ENCODE measurements around the gene PTGDR2. TPM values are rescaled to one million over a fixed set of nuclear protein-coding genes. Genes with fewer than 3 reads are reported as not detected.

The PTGDR2 gene
- total RNA-seq, 1 experiment from 2014 or later, result 0.07 TPM

DNA sequence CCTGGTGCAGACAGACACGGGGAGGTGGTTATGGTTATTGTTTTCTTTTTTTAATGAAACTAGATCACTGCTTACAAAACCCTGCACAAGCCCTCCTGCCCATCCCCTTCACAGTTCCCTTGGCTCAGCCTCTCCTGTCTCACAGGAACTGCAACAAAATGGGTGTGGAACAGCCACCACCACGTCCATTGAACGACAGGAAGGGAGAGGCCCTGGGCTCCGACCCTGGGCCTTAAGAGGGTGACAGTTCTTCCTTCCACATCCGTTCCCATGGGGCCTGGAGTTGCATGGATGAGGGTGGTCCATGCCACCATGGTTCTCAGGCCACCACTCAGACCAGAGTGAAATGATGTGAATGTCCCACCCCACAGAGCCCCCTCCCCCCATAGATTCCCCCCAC is 34.9 kb upstream of the PTGDR2 start (continued):
- no peak for TF ChIP-seq ATF6 (CRISPR knock-in tag; IDR thresholded peaks at IDR 0.05)

DNA sequence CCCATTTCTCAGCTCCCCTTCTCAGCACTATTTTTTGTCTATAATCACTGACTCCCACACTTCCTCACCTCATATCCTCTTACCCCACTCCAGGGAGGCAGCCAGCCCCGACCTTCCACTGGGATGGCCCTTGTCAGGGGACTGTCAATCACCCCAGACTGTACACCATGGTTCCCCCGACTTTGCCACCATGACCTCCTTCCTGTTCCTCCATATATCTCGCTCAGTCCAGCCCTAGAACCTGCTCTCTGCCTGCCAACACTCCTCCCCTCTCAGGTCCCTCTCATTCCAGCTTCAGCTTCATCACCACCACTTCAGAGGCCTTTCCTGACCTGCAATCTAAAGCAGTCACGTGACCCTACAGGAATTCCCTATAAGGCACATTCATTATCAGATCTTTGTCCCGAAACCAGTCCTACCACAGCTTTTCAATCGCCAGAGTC is 34.1 kb upstream of the PTGDR2 start:
- peaks cover 22% of the 10 kb centered on the region for H3K36me3 Mint-ChIP-seq
- TF ChIP-seq ZNF671 (CRISPR knock-in tag; IDR thresholded peaks at IDR 0.05) (no peak), ZNF138 (CRISPR knock-in tag; conservative IDR thresholded peaks at IDR 0.05) (no peak), ZNF263 (CRISPR knock-in tag; IDR thresholded peaks at IDR 0.05; ENCODE audit: low read depth) (no peak), TEAD4 (CRISPR knock-in tag; IDR thresholded peaks at IDR 0.05) (no peak), E2F1 (CRISPR knock-in tag; IDR thresholded peaks at IDR 0.05) (no peak), IRF2 (CRISPR knock-in tag; IDR thresholded peaks at IDR 0.05; ENCODE audit: borderline replicate concordance, low read depth) (no peak), ETV6 (CRISPR knock-in tag; IDR thresholded peaks at IDR 0.05) (no peak), ESRRA (CRISPR knock-in tag; IDR thresholded peaks at IDR 0.05; ENCODE audit: borderline replicate concordance) (no peak), ZNF232 (CRISPR knock-in tag; IDR thresholded peaks at IDR 0.05) (no peak), ZNF219 (CRISPR knock-in tag; IDR thresholded peaks at IDR 0.05; ENCODE audit: borderline replicate concordance) (no peak), FOXK1 (CRISPR knock-in tag; IDR thresholded peaks at IDR 0.05) (no peak), OVOL2 (CRISPR knock-in tag; IDR thresholded peaks at IDR 0.05; ENCODE audit: borderline replicate concordance) (no peak), MXD4 (CRISPR knock-in tag; IDR thresholded peaks at IDR 0.05; ENCODE audit: borderline replicate concordance) (no peak), SOX15 (CRISPR knock-in tag; IDR thresholded peaks at IDR 0.05) (no peak)
- TF ChIP-seq, protein P1, sequence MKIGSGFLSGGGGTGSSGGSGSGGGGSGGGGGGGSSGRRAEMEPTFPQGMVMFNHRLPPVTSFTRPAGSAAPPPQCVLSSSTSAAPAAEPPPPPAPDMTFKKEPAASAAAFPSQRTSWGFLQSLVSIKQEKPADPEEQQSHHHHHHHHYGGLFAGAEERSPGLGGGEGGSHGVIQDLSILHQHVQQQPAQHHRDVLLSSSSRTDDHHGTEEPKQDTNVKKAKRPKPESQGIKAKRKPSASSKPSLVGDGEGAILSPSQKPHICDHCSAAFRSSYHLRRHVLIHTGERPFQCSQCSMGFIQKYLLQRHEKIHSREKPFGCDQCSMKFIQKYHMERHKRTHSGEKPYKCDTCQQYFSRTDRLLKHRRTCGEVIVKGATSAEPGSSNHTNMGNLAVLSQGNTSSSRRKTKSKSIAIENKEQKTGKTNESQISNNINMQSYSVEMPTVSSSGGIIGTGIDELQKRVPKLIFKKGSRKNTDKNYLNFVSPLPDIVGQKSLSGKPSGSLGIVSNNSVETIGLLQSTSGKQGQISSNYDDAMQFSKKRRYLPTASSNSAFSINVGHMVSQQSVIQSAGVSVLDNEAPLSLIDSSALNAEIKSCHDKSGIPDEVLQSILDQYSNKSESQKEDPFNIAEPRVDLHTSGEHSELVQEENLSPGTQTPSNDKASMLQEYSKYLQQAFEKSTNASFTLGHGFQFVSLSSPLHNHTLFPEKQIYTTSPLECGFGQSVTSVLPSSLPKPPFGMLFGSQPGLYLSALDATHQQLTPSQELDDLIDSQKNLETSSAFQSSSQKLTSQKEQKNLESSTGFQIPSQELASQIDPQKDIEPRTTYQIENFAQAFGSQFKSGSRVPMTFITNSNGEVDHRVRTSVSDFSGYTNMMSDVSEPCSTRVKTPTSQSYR (CRISPR knock-in tag; IDR thresholded peaks at IDR 0.05), result no peak
- TF ChIP-seq, protein P2, sequence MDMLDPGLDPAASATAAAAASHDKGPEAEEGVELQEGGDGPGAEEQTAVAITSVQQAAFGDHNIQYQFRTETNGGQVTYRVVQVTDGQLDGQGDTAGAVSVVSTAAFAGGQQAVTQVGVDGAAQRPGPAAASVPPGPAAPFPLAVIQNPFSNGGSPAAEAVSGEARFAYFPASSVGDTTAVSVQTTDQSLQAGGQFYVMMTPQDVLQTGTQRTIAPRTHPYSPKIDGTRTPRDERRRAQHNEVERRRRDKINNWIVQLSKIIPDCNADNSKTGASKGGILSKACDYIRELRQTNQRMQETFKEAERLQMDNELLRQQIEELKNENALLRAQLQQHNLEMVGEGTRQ (CRISPR knock-in tag; IDR thresholded peaks at IDR 0.05), result no peak
- no peaks in the 10 kb centered on the region for H3K9me3 Mint-ChIP-seq
- ChIA-PET CTCF (interaction anchor here (0.7 to 5.4 kb wide), 3 partner anchors 10 to 127 kb away, joined by 3 to 277 read pairs (median 64); no protein-coding TSS in a partner anchor), POLR2A (no interaction called here)
- H3K4me1 Mint-ChIP-seq, result no peaks in the 10 kb centered on the region
- H3K27me3 Mint-ChIP-seq (ENCODE audit: low read depth), result no peaks in the 10 kb centered on the region
- ATAC-seq, result no peak
- peak overlapping the region; percentile 60 for H3K27ac Mint-ChIP-seq
- no peak for DNase-seq (ENCODE audit: low spot score)
- H3K4me3 Mint-ChIP-seq, result no peak overlapping the region

DNA sequence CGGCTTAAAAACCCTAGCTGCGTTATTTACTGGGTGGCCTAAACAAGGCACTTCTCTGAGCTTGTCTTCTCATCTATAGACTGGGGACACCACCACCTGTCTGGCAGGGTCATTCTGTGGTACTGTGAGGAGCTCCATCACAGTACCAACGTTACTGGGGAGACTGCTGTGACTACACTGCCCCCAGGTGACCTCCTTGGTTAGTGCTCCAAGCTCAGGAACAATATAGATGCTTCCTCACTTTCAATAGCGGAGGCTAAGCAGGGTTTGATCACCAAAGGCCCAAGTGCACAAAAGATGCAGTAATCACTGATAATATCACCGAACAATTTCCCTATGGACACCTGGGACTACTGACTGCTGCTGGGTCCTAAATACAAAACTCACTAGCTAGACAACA is 31.8 kb upstream of the PTGDR2 start:
- CTCF ChIA-PET, result interaction anchor here (0.6 to 5.4 kb wide), 50 partner anchors 9 to 1221 kb away, joined by 3 to 277 read pairs (median 5); partner anchors contain the start of genes CCDC86, MS4A10, MS4A15 and PTGDR2
- H3K27ac Mint-ChIP-seq, result no peak overlapping the region
- no peak overlapping the region for H3K4me3 Mint-ChIP-seq
- ATAC-seq, result peak; percentile 99
- H3K27me3 Mint-ChIP-seq (ENCODE audit: low read depth), result no peaks in the 10 kb centered on the region
- peak; percentile 60 for DNase-seq (ENCODE audit: low spot score)
- TF ChIP-seq JUN (CRISPR knock-in tag; IDR thresholded peaks at IDR 0.05), result no peak
- no peak for TF ChIP-seq SMAD4 (CRISPR knock-in tag; IDR thresholded peaks at IDR 0.05)
- peak; percentile 35; the same call in 1 of the 2 replicates for TF ChIP-seq CTCF (IDR thresholded peaks at IDR 0.05)
- no peaks in the 10 kb centered on the region for H3K9me3 Mint-ChIP-seq
- no peaks in the 10 kb centered on the region for H3K4me1 Mint-ChIP-seq
- peaks cover 8% of the 10 kb centered on the region for H3K36me3 Mint-ChIP-seq
- POLR2A ChIA-PET, result interaction anchor here (1.0 to 1.1 kb wide), 3 partner anchors 35 to 56 kb away, joined by 3 read pairs; no protein-coding TSS in a partner anchor
